ENCODE results near the gene SLFN13. TPM values are rescaled to one million over a fixed set of nuclear protein-coding genes. Genes with fewer than 3 reads are reported as not detected.

The SLFN13 gene
- total RNA-seq, 1 experiment from 2014 or later: 19.7 TPM

DNA sequence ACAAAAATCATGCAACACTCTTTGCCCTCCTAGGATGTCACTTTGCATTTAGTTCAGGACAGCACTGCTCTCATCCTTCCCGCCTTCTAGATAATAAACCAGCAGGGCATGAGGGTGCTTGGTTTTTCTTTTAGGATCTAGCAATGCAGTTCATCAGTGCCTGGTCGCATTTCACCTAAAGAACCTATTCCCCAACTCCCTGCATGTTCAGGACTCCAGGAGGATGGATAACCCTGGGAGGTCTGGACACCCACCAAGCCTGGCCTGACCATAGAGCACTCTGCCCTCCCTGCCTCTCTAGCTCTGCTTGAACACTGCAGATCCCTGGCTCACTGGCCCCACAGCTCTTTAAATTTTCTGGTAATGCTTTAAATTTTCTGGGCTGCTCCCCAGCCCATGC lies 18.9 kb downstream of the SLFN13 start (continued):
- TF ChIP-seq, protein P1, sequence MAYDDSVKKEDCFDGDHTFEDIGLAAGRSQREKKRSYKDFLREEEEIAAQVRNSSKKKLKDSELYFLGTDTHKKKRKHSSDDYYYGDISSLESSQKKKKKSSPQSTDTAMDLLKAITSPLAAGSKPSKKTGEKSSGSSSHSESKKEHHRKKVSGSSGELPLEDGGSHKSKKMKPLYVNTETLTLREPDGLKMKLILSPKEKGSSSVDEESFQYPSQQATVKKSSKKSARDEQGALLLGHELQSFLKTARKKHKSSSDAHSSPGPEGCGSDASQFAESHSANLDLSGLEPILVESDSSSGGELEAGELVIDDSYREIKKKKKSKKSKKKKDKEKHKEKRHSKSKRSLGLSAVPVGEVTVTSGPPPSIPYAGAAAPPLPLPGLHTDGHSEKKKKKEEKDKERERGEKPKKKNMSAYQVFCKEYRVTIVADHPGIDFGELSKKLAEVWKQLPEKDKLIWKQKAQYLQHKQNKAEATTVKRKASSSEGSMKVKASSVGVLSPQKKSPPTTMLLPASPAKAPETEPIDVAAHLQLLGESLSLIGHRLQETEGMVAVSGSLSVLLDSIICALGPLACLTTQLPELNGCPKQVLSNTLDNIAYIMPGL (CRISPR knock-in tag; IDR thresholded peaks at IDR 0.05): no peak
- TF ChIP-seq, protein P2, sequence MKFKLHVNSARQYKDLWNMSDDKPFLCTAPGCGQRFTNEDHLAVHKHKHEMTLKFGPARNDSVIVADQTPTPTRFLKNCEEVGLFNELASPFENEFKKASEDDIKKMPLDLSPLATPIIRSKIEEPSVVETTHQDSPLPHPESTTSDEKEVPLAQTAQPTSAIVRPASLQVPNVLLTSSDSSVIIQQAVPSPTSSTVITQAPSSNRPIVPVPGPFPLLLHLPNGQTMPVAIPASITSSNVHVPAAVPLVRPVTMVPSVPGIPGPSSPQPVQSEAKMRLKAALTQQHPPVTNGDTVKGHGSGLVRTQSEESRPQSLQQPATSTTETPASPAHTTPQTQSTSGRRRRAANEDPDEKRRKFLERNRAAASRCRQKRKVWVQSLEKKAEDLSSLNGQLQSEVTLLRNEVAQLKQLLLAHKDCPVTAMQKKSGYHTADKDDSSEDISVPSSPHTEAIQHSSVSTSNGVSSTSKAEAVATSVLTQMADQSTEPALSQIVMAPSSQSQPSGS (CRISPR knock-in tag; IDR thresholded peaks at IDR 0.05; ENCODE audit: borderline replicate concordance, low read depth): no peak
- TF ChIP-seq, protein P3, sequence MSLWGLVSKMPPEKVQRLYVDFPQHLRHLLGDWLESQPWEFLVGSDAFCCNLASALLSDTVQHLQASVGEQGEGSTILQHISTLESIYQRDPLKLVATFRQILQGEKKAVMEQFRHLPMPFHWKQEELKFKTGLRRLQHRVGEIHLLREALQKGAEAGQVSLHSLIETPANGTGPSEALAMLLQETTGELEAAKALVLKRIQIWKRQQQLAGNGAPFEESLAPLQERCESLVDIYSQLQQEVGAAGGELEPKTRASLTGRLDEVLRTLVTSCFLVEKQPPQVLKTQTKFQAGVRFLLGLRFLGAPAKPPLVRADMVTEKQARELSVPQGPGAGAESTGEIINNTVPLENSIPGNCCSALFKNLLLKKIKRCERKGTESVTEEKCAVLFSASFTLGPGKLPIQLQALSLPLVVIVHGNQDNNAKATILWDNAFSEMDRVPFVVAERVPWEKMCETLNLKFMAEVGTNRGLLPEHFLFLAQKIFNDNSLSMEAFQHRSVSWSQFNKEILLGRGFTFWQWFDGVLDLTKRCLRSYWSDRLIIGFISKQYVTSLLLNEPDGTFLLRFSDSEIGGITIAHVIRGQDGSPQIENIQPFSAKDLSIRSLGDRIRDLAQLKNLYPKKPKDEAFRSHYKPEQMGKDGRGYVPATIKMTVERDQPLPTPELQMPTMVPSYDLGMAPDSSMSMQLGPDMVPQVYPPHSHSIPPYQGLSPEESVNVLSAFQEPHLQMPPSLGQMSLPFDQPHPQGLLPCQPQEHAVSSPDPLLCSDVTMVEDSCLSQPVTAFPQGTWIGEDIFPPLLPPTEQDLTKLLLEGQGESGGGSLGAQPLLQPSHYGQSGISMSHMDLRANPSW (CRISPR knock-in tag; conservative IDR thresholded peaks at IDR 0.05; ENCODE audit: low read depth): no peak
- TF ChIP-seq, protein P4, sequence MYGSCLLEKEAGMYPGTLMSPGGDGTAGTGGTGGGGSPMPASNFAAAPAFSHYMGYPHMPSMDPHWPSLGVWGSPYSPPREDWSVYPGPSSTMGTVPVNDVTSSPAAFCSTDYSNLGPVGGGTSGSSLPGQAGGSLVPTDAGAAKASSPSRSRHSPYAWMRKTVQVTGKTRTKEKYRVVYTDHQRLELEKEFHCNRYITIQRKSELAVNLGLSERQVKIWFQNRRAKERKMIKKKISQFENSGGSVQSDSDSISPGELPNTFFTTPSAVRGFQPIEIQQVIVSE (CRISPR knock-in tag; IDR thresholded peaks at IDR 0.05; ENCODE audit: borderline replicate concordance): no peak

DNA sequence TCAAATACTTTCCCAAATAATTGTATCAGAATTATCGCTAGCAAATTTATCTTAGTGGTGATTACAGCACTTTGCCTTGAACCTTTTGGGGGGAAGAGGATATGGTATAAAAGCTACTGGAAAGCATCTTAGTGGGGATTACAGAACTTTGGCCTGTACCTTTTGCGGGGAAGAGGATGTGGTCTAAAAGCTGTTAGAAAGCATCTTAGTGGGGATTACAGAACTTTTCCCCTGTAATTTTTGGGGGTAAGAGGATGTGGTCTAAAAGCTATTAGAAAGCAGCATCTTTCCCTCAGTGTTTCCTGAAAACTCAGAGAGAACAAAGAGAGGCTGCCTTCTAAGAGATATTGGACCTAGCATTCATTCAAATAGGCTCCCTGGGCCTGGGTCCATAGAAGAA lies 20.3 kb downstream of the SLFN13 start:
- ChIA-PET CTCF (no interaction called here), POLR2A (no interaction called here)
- TF ChIP-seq GABPB1 (CRISPR knock-in tag; IDR thresholded peaks at IDR 0.05): no peak
- TF ChIP-seq NFE2L1 (CRISPR knock-in tag; IDR thresholded peaks at IDR 0.05): no peak
- no peak for TF ChIP-seq HMGA2 (CRISPR knock-in tag; IDR thresholded peaks at IDR 0.05)
- TF ChIP-seq ZNF317 (CRISPR knock-in tag; IDR thresholded peaks at IDR 0.05; ENCODE audit: borderline replicate concordance, low read depth): no peak
- TF ChIP-seq, protein P5, sequence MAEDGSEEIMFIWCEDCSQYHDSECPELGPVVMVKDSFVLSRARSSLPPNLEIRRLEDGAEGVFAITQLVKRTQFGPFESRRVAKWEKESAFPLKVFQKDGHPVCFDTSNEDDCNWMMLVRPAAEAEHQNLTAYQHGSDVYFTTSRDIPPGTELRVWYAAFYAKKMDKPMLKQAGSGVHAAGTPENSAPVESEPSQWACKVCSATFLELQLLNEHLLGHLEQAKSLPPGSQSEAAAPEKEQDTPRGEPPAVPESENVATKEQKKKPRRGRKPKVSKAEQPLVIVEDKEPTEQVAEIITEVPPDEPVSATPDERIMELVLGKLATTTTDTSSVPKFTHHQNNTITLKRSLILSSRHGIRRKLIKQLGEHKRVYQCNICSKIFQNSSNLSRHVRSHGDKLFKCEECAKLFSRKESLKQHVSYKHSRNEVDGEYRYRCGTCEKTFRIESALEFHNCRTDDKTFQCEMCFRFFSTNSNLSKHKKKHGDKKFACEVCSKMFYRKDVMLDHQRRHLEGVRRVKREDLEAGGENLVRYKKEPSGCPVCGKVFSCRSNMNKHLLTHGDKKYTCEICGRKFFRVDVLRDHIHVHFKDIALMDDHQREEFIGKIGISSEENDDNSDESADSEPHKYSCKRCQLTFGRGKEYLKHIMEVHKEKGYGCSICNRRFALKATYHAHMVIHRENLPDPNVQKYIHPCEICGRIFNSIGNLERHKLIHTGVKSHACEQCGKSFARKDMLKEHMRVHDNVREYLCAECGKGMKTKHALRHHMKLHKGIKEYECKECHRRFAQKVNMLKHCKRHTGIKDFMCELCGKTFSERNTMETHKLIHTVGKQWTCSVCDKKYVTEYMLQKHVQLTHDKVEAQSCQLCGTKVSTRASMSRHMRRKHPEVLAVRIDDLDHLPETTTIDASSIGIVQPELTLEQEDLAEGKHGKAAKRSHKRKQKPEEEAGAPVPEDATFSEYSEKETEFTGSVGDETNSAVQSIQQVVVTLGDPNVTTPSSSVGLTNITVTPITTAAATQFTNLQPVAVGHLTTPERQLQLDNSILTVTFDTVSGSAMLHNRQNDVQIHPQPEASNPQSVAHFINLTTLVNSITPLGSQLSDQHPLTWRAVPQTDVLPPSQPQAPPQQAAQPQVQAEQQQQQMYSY (CRISPR knock-in tag; IDR thresholded peaks at IDR 0.05): no peak
- no peak for TF ChIP-seq TEAD1 (CRISPR knock-in tag; IDR thresholded peaks at IDR 0.05)
- TF ChIP-seq, protein P6, sequence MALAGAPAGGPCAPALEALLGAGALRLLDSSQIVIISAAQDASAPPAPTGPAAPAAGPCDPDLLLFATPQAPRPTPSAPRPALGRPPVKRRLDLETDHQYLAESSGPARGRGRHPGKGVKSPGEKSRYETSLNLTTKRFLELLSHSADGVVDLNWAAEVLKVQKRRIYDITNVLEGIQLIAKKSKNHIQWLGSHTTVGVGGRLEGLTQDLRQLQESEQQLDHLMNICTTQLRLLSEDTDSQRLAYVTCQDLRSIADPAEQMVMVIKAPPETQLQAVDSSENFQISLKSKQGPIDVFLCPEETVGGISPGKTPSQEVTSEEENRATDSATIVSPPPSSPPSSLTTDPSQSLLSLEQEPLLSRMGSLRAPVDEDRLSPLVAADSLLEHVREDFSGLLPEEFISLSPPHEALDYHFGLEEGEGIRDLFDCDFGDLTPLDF (CRISPR knock-in tag; IDR thresholded peaks at IDR 0.05): no peak
- TF ChIP-seq ELF4 (CRISPR knock-in tag; IDR thresholded peaks at IDR 0.05; ENCODE audit: low read depth): no peak
- Mint-ChIP-seq H3K36me3 (no peaks in the 10 kb centered on the region), H3K27ac (no peak overlapping the region), H3K9me3 (no peaks in the 10 kb centered on the region), H3K4me3 (no peak overlapping the region), H3K27me3 (ENCODE audit: low read depth) (peaks cover 52% of the 10 kb centered on the region), H3K4me1 (peaks cover 49% of the 10 kb centered on the region)
- ATAC-seq: no peak
- DNase-seq (ENCODE audit: low spot score): no peak
